ENCODE measurements around the gene PPP6R3.

GRCh38 chr11:68488623-68489022 lies 28.1 kb downstream of the PPP6R3 start:
- TF ChIP-seq CTCF (IDR thresholded peaks at IDR 0.05; ENCODE audit: low read depth, low read length) (no peak), POLR2A (IDR thresholded peaks at IDR 0.05; ENCODE audit: extremely low read depth, insufficient read length) (no peak)
